Suprapubic skin (tissue), 4 donors: ENCODE results near the gene DNAH8. TPM values are rescaled to one million over a fixed set of nuclear protein-coding genes. Genes with fewer than 3 reads are reported as not detected.

Source experiments
- DNase-seq, 2 donors: peaks; one replicate each; pipeline ENCODE4 v3.0.0-alpha.2; 2019; ENCODE audit warnings: low spot score in 2 of 2
- H3K27ac ChIP-seq: fragments of 200-600 bp; sonication (generic); one replicate; pipeline ENCODE4 v1.5.1; 2019
- H3K27me3 ChIP-seq: fragments of 200-600 bp; sonication (generic); one replicate; pipeline ENCODE4 v1.5.1; 2019
- H3K36me3 ChIP-seq: fragments of 200-600 bp; sonication (generic); one replicate; pipeline ENCODE4 v1.5.1; 2019
- H3K4me1 ChIP-seq: fragments of 200-600 bp; sonication (generic); one replicate; pipeline ENCODE4 v1.5.1; 2019
- H3K4me3 ChIP-seq: fragments of 200-600 bp; sonication (generic); one replicate; pipeline ENCODE4 v1.5.1; 2019; ENCODE audit warnings: mild to moderate bottlenecking
- H3K9me3 ChIP-seq: fragments of 200-600 bp; sonication (generic); one replicate; pipeline ENCODE4 v1.5.1; 2019
- EP300 ChIP-seq: sonication (generic); formaldehyde crosslinking; IDR thresholded peaks from one replicate; pipeline ENCODE4 v1.6.1; 2017; ENCODE audit warnings: antibody characterized with exemption
- POLR2A ChIP-seq, 2 donors: fragments of 450-650 bp; IDR thresholded peaks; one replicate each; pipeline ENCODE4 v1.6.1; 2017; ENCODE audit warnings: antibody characterized with exemption in 2 of 2, mild to moderate bottlenecking in 2 of 2, moderate library complexity in 2 of 2
- POLR2AphosphoS5 ChIP-seq, 3 donors: sonication (generic); formaldehyde crosslinking; IDR thresholded peaks; one replicate each; pipeline ENCODE4 v1.6.1; 2017; ENCODE audit warnings: antibody characterized with exemption in 3 of 3
- WGBS: methylation state at CpG from one replicate; pipeline ENCODE4 v1.1.5; 2018; 5-methylcytosine and 5-hydroxymethylcytosine counted together
- total RNA-seq, 4 donors: library from RNA; depleted of rRNA; stranded (reverse); fragments of >200 nt; gene quantifications; one replicate each; pipeline ENCODE4 v1.1.0, GENCODE V29; 2016
- TF ChIP-seq, protein P1 (sequence below), 2 donors: fragments of 200-600 bp in 1 of 2; fragments of 450-650 bp in 1 of 2; sonication (generic) in 1 of 2; IDR thresholded peaks; one replicate each; pipeline ENCODE4 v1.5.1; 2016 to 2019; ENCODE audit warnings: antibody characterized with exemption in 2 of 2, mild to moderate bottlenecking in 1 of 2, moderate library complexity in 1 of 2

DNAH8 gene
- total RNA-seq, 4 donors from 2014 or later = 0.04 to 0.23 (median 0.08) TPM; not detected in 1

DNA sequence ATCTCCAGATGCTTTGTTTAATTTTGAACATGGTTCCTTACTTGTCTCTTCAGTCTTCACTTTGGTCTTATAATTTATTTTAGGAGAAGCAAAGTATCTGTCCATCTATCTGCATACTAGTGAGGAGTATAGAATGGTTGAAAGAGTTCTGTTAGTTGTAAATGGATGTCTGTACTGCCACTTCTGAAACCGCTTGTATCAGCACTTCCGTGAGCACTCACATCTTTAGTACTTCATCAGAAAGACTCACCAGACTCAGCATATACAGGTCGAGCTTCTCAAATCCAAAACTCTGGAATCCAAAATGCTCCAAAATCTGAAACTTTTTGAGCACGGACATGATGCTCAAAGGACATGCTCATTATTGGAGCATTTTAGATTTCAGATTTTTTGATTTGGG, 191.5 kb downstream of the DNAH8 start:
- whole genome bisulfite sequencing = 83% methylated on average over 4 of the region's 4 CpGs
- H3K9me3 ChIP-seq = no peaks in the 10 kb centered on the region
- no peak overlapping the region for H3K4me3 ChIP-seq
- TF ChIP-seq EP300 (no peak), POLR2AphosphoS5 (IDR thresholded peaks at IDR 0.05) (no peak), POLR2A (IDR thresholded peaks at IDR 0.05) (no peak)
- TF ChIP-seq, protein P1, sequence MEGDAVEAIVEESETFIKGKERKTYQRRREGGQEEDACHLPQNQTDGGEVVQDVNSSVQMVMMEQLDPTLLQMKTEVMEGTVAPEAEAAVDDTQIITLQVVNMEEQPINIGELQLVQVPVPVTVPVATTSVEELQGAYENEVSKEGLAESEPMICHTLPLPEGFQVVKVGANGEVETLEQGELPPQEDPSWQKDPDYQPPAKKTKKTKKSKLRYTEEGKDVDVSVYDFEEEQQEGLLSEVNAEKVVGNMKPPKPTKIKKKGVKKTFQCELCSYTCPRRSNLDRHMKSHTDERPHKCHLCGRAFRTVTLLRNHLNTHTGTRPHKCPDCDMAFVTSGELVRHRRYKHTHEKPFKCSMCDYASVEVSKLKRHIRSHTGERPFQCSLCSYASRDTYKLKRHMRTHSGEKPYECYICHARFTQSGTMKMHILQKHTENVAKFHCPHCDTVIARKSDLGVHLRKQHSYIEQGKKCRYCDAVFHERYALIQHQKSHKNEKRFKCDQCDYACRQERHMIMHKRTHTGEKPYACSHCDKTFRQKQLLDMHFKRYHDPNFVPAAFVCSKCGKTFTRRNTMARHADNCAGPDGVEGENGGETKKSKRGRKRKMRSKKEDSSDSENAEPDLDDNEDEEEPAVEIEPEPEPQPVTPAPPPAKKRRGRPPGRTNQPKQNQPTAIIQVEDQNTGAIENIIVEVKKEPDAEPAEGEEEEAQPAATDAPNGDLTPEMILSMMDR (IDR thresholded peaks at IDR 0.05) = no peak
- no peak overlapping the region for H3K27ac ChIP-seq
- no peaks in the 10 kb centered on the region for H3K27me3 ChIP-seq
- H3K4me1 ChIP-seq = no peaks in the 10 kb centered on the region
- DNase-seq = no peak
- no peaks in the 10 kb centered on the region for H3K36me3 ChIP-seq

DNA sequence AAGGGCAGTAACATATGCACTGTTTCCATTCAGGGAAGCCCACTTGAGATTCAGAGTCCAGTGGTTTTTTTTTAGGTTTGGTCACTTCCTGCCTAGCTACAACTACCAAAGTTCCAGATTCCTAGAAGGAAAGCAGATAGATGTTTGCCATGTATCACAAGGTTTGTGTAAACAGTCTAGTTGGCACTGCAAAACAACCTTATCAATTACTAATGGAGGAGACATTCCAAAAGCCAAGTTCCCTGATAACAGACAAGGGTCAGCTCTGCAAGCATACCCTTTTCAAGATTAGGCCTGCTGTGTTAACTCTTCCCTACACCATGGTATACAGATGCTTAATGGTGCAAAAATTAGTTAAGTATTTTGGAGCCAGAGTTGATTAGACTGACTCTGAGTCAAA, 192.2 kb downstream of the DNAH8 start:
- no peak for DNase-seq
- no peak for TF ChIP-seq EP300
- no peak for TF ChIP-seq POLR2AphosphoS5 (IDR thresholded peaks at IDR 0.05)
- TF ChIP-seq POLR2A (IDR thresholded peaks at IDR 0.05) = no peak
- Histone ChIP-seq H3K4me1 (no peaks in the 10 kb centered on the region), H3K9me3 (no peaks in the 10 kb centered on the region), H3K27ac (no peak overlapping the region), H3K27me3 (no peaks in the 10 kb centered on the region), H3K36me3 (no peaks in the 10 kb centered on the region), H3K4me3 (no peak overlapping the region)

DNA sequence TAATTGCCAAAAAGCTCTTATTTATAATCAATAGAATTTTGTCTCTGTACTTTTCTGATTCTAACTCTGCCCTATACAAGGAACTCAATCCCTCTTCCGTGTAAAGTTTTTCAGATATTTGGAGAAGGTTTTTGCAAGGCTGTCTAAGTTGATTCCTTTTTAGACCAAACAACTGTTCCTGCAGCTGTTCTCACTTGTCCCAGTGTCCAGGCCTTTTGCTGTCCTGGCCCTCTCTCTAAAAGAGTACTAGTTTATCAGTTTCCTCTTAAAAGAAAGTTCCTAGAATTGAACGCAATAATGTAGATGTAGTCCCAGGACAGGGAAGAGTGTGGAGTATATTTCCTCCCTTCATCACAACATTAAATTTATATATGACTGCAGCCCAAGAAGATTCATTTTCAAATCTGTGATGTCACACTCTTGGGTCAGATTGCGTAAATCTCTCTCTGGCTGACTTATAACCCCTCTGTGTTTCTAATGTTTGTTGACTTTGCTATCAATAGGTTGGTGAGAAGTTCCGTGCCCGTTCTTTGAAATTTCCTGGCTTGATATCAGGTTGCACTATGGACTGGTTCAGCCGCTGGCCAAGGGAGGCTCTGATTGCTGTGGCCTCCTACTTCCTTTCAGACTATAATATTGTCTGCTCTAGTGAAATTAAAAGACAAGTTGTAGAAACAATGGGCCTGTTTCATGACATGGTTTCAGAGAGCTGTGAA, 194.1 kb downstream of the DNAH8 start:
- H3K4me3 ChIP-seq = no peak overlapping the region
- DNase-seq = no peak
- H3K27ac ChIP-seq = no peak overlapping the region
- no peaks in the 10 kb centered on the region for H3K9me3 ChIP-seq
- 84% methylated on average over 6 of the region's 6 CpGs for WGBS
- no peaks in the 10 kb centered on the region for H3K4me1 ChIP-seq
- TF ChIP-seq, protein P1 (IDR thresholded peaks at IDR 0.05) = no peak
- TF ChIP-seq POLR2A (IDR thresholded peaks at IDR 0.05) (no peak), POLR2AphosphoS5 (IDR thresholded peaks at IDR 0.05) (no peak), EP300 (no peak)
- H3K27me3 ChIP-seq = no peaks in the 10 kb centered on the region
- H3K36me3 ChIP-seq = no peaks in the 10 kb centered on the region

DNA sequence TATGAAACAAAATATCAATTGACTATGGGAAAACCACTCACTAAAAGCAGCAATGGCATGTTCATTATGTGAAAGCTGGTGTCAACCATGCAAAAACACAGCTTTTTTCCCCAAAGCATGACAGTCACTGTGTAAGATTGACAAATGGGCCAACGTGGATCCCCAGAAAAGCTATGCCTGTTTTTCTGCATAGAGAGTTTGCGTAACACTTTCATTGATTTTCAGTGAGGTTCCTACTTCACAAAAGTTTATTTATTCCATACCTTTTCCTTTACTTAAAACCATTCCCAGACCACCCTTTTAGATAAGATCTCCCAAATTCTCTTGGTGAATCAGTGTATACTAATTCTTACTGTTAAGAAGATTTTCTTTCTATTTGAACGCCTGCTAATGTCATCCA, 195.1 kb downstream of the DNAH8 start:
- no peak overlapping the region for H3K4me3 ChIP-seq
- no peak for TF ChIP-seq POLR2A (IDR thresholded peaks at IDR 0.05)
- TF ChIP-seq, protein P1 (IDR thresholded peaks at IDR 0.05) = no peak
- no peak for TF ChIP-seq POLR2AphosphoS5 (IDR thresholded peaks at IDR 0.05)
- TF ChIP-seq EP300 = no peak
- DNase-seq = no peak
- H3K9me3 ChIP-seq = no peaks in the 10 kb centered on the region
- H3K27me3 ChIP-seq = no peaks in the 10 kb centered on the region
- no peaks in the 10 kb centered on the region for H3K36me3 ChIP-seq
- no peak overlapping the region for H3K27ac ChIP-seq
- no peaks in the 10 kb centered on the region for H3K4me1 ChIP-seq
- 80% methylated on average over 3 of the region's 3 CpGs for WGBS

DNA sequence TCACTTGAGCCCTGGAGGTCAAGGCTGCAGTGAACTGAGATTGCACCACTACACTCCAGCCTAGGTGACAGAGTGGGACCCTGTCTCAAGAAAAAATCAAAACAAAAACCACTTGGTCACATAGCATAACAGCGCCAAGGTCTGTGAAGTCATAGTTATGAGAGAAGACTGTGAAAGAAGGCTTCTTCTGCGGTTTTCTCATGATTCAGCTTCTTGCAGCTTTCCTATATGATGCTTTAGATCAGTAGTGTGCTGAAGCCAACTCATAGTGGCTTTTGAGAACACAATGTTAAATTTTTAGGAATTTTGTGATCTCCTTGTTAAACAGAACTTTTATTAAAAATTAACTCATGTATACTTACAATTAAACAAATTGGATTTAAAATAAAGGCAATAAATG, 197.3 kb downstream of the DNAH8 start:
- no peak for TF ChIP-seq POLR2AphosphoS5 (IDR thresholded peaks at IDR 0.05)
- TF ChIP-seq EP300 = no peak
- TF ChIP-seq, protein P1 (IDR thresholded peaks at IDR 0.05) = no peak
- no peak for TF ChIP-seq POLR2A (IDR thresholded peaks at IDR 0.05)
- H3K36me3 ChIP-seq = no peaks in the 10 kb centered on the region
- H3K4me1 ChIP-seq = no peaks in the 10 kb centered on the region
- H3K27ac ChIP-seq = no peak overlapping the region
- no peak for DNase-seq
- 84% methylated on average over 2 of the region's 2 CpGs for WGBS
- H3K4me3 ChIP-seq = no peak overlapping the region
- no peaks in the 10 kb centered on the region for H3K9me3 ChIP-seq
- no peaks in the 10 kb centered on the region for H3K27me3 ChIP-seq
